IMR-90 (cell line): ENCODE results near the gene MAZ.

Experiments
- BHLHE40 ChIP-seq: fragments of 150-350 bp; IDR thresholded peaks from 2 replicates; pipeline ENCODE4 v1.6.1; 2016; ENCODE audit warnings: mild to moderate bottlenecking, low read depth, low read length
- CEBPB ChIP-seq: IDR thresholded peaks from 2 replicates; pipeline ENCODE4 v1.6.1; 2012; ENCODE audit warnings: low read depth, low read length, improper control_type of control experiment
- CTCF ChIP-seq: conservative IDR thresholded peaks from 2 replicates; pipeline ENCODE4 v1.5.1; 2012; ENCODE audit warnings: mild to moderate bottlenecking, low read depth, low read length, improper control_type of control experiment
- FOS ChIP-seq: fragments of 150-350 bp; IDR thresholded peaks from 2 replicates; pipeline ENCODE4 v1.6.1; 2016; ENCODE audit warnings: low read depth, low read length
- MAFK ChIP-seq: IDR thresholded peaks from 2 replicates; pipeline ENCODE4 v1.6.1; 2012; ENCODE audit warnings: low read depth, low read length, improper control_type of control experiment
- MAZ ChIP-seq: IDR thresholded peaks from 2 replicates; pipeline ENCODE4 v1.6.1; 2012; ENCODE audit warnings: low read depth, mild to moderate bottlenecking, low read length, improper control_type of control experiment, moderate library complexity, borderline replicate concordance
- MXI1 ChIP-seq: IDR thresholded peaks from 2 replicates; pipeline ENCODE4 v1.6.1; 2012; ENCODE audit warnings: low read depth, mild to moderate bottlenecking, low read length, moderate library complexity, borderline replicate concordance
- NFE2L2 ChIP-seq: fragments of 150-350 bp; IDR thresholded peaks from 2 replicates; pipeline ENCODE4 v1.6.1; 2016; ENCODE audit warnings: low read depth, mild to moderate bottlenecking, low read length
- POLR2A ChIP-seq: IDR thresholded peaks from 2 replicates; pipeline ENCODE4 v1.6.1; 2012; ENCODE audit warnings: mild to moderate bottlenecking, low read depth, low read length
- RAD21 ChIP-seq: IDR thresholded peaks from 2 replicates; pipeline ENCODE4 v1.6.1; 2012; ENCODE audit warnings: low read length, improper control_type of control experiment
- RCOR1 ChIP-seq: IDR thresholded peaks from 2 replicates; pipeline ENCODE4 v1.6.1; 2012; ENCODE audit warnings: mild to moderate bottlenecking, low read length, improper control_type of control experiment; ENCODE audit not compliant: insufficient replicate concordance
- RFX5 ChIP-seq: IDR thresholded peaks from 2 replicates; pipeline ENCODE4 v1.8.0; 2012; ENCODE audit warnings: low read depth, mild to moderate bottlenecking, low read length, moderate library complexity
- SMC3 ChIP-seq: fragments of 150-350 bp; IDR thresholded peaks from 2 replicates; pipeline ENCODE4 v1.6.1; 2016; ENCODE audit warnings: low read depth, mild to moderate bottlenecking, antibody characterized with exemption, low read length, moderate library complexity
- TF ChIP-seq, protein P1 (sequence below): fragments of 150-350 bp; IDR thresholded peaks from 2 replicates; pipeline ENCODE4 v1.6.1; 2017; ENCODE audit warnings: mild to moderate bottlenecking, antibody characterized with exemption, low read length, low read depth

- no peak for TF ChIP-seq RCOR1
- TF ChIP-seq CTCF = no peak
- TF ChIP-seq, protein P1, sequence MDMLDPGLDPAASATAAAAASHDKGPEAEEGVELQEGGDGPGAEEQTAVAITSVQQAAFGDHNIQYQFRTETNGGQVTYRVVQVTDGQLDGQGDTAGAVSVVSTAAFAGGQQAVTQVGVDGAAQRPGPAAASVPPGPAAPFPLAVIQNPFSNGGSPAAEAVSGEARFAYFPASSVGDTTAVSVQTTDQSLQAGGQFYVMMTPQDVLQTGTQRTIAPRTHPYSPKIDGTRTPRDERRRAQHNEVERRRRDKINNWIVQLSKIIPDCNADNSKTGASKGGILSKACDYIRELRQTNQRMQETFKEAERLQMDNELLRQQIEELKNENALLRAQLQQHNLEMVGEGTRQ = peak; percentile 89
- TF ChIP-seq FOS = no peak
- TF ChIP-seq POLR2A = no peak
- TF ChIP-seq SMC3 = no peak
- no peak for TF ChIP-seq RAD21
- TF ChIP-seq CEBPB = no peak
- no peak for TF ChIP-seq MAZ
- no peak for TF ChIP-seq NFE2L2
- no peak for TF ChIP-seq BHLHE40
- TF ChIP-seq RFX5 = no peak
- TF ChIP-seq MAFK = no peak
- TF ChIP-seq MXI1 = no peak
Measured at GRCh38 chr16:29852654-29853053, 46.3 kb downstream of the MAZ start.
